SK-N-SH treated with all-trans-retinoic acid at 6 μM for 48 hours (cell line): ENCODE data around the gene CTNND2.

Experiments used
- ATAC-seq: fragments of 200-7000 bp; cut with Tn5 transposase; 3 replicates; pipeline ENCODE4 v1.9.1; 2020; ENCODE audit warnings: mild to moderate bottlenecking, moderate library complexity
- ARNTL ChIP-seq: fragments of 450-650 bp; formaldehyde crosslinking; IDR thresholded peaks from 2 replicates; pipeline ENCODE4 v1.5.0; 2020; ENCODE audit warnings: low read depth, mild to moderate bottlenecking, moderate library complexity, borderline replicate concordance
- BACH2 ChIP-seq: fragments of 250-450 bp; sonication (Bioruptor Pico); IDR thresholded peaks from 2 replicates; pipeline ENCODE4 v1.9.0; 2021; ENCODE audit warnings: mild to moderate bottlenecking, borderline replicate concordance
- CSRNP3 ChIP-seq: fragments of 250-450 bp; sonication (Bioruptor Pico); IDR thresholded peaks from 2 replicates; pipeline ENCODE4 v1.5.1; 2021; ENCODE audit warnings: mild to moderate bottlenecking, moderate library complexity
- ESRRG ChIP-seq: fragments of 250-450 bp; sonication (Bioruptor Pico); IDR thresholded peaks from 2 replicates; pipeline ENCODE4 v1.6.1; 2021; ENCODE audit warnings: mild to moderate bottlenecking
- ISL1 ChIP-seq: fragments of 250-450 bp; sonication (Bioruptor Pico); IDR thresholded peaks from 2 replicates; pipeline ENCODE4 v2.1.2; 2022; ENCODE audit warnings: mild to moderate bottlenecking, moderate library complexity
- OSR1 ChIP-seq: fragments of 250-450 bp; sonication (Bioruptor Pico); IDR thresholded peaks from 2 replicates; pipeline ENCODE4 v1.8.0; 2022; ENCODE audit warnings: moderate library complexity, mild to moderate bottlenecking, inconsistent platforms
- PATZ1 ChIP-seq: fragments of 250-450 bp; sonication (Bioruptor Pico); IDR thresholded peaks from 2 replicates; pipeline ENCODE4 v1.8.0; 2020; ENCODE audit warnings: mild to moderate bottlenecking, moderate library complexity, borderline replicate concordance
- POU6F1 ChIP-seq: fragments of 250-450 bp; sonication (Bioruptor Pico); IDR thresholded peaks from 2 replicates; pipeline ENCODE4 v1.8.0; 2021; ENCODE audit warnings: low read depth, mild to moderate bottlenecking, moderate library complexity, borderline replicate concordance
- PPARA ChIP-seq: fragments of 250-450 bp; sonication (Bioruptor Pico); IDR thresholded peaks from 2 replicates; pipeline ENCODE4 v1.5.0; 2020; ENCODE audit warnings: mild to moderate bottlenecking, borderline replicate concordance
- RARB ChIP-seq: fragments of 250-450 bp; sonication (Bioruptor Pico); IDR thresholded peaks from 2 replicates; pipeline ENCODE4 v1.8.0; 2021; ENCODE audit warnings: mild to moderate bottlenecking, moderate library complexity
- SNAI2 ChIP-seq: fragments of 250-450 bp; sonication (Bioruptor Pico); IDR thresholded peaks from 2 replicates; pipeline ENCODE4 v1.5.0; 2020; ENCODE audit warnings: mild to moderate bottlenecking, moderate library complexity
- TCF4 ChIP-seq: fragments of 250-450 bp; sonication (Bioruptor Pico); IDR thresholded peaks from 2 replicates; pipeline ENCODE4 v1.8.0; 2021; ENCODE audit warnings: mild to moderate bottlenecking, moderate library complexity, borderline replicate concordance
- TOX ChIP-seq: fragments of 250-450 bp; sonication (Bioruptor Pico); IDR thresholded peaks from 2 replicates; pipeline ENCODE4 v1.8.0; 2021; ENCODE audit warnings: mild to moderate bottlenecking, moderate library complexity, borderline replicate concordance
- TSHZ2 ChIP-seq: fragments of 250-450 bp; sonication (Bioruptor Pico); IDR thresholded peaks from 2 replicates; pipeline ENCODE4 v1.5.0; 2020; ENCODE audit warnings: mild to moderate bottlenecking, moderate library complexity
- ZC3H10 ChIP-seq: fragments of 250-450 bp; sonication (Bioruptor Pico); IDR thresholded peaks from 2 replicates; pipeline ENCODE4 v1.5.1; 2021; ENCODE audit warnings: mild to moderate bottlenecking, moderate library complexity
- ZFP3 ChIP-seq: fragments of 250-450 bp; sonication (Bioruptor Pico); IDR thresholded peaks from 2 replicates; pipeline ENCODE4 v1.5.0; 2020; ENCODE audit warnings: mild to moderate bottlenecking, moderate library complexity
- ZFP30 ChIP-seq: fragments of 450-650 bp; formaldehyde crosslinking; IDR thresholded peaks from 2 replicates; pipeline ENCODE4 v1.5.0; 2022; ENCODE audit warnings: mild to moderate bottlenecking, moderate library complexity
- ZNF565 ChIP-seq: fragments of 450-650 bp; formaldehyde crosslinking; conservative IDR thresholded peaks from 2 replicates; pipeline ENCODE4 v1.5.0; 2020; ENCODE audit warnings: low read depth, mild to moderate bottlenecking, moderate library complexity
- ZNF8 ChIP-seq: fragments of 450-650 bp; formaldehyde crosslinking; IDR thresholded peaks from 2 replicates; pipeline ENCODE4 v1.5.0; 2020; ENCODE audit warnings: mild to moderate bottlenecking, moderate library complexity

The CTNND2 gene

GRCh38 chr5:11511878-11512277 lies 392.4 kb downstream of the CTNND2 start:
- ATAC-seq = no peak
- TF ChIP-seq BACH2 = no peak
- TF ChIP-seq ARNTL (CRISPR knock-in tag) = no peak
- TF ChIP-seq SNAI2 (CRISPR knock-in tag) = no peak
- no peak for TF ChIP-seq ZFP30 (CRISPR knock-in tag)
- TF ChIP-seq ZNF8 (CRISPR knock-in tag) = no peak
- no peak for TF ChIP-seq RARB (CRISPR knock-in tag)
- TF ChIP-seq TCF4 (CRISPR knock-in tag) = no peak
- no peak for TF ChIP-seq ESRRG (CRISPR knock-in tag)
- no peak for TF ChIP-seq ISL1
- TF ChIP-seq TOX (CRISPR knock-in tag) = no peak
- no peak for TF ChIP-seq OSR1
- TF ChIP-seq TSHZ2 (CRISPR knock-in tag) = no peak
- no peak for TF ChIP-seq CSRNP3 (CRISPR knock-in tag)
- no peak for TF ChIP-seq PATZ1 (CRISPR knock-in tag)
- no peak for TF ChIP-seq ZFP3 (CRISPR knock-in tag)

- ATAC-seq = no peak
- no peak for TF ChIP-seq TSHZ2 (CRISPR knock-in tag)
- no peak for TF ChIP-seq PPARA
- TF ChIP-seq, all 23 proteins: peak for 0
Observed at GRCh38 chr5:11510889-11511288, 393.4 kb downstream of the CTNND2 start.

GRCh38 chr5:11509793-11510192 lies 394.5 kb downstream of the CTNND2 start:
- ATAC-seq = no peak
- no peak for TF ChIP-seq ISL1
- TF ChIP-seq TSHZ2 (CRISPR knock-in tag) = no peak
- no peak for TF ChIP-seq SNAI2 (CRISPR knock-in tag)
- no peak for TF ChIP-seq POU6F1 (CRISPR knock-in tag)
- TF ChIP-seq TOX (CRISPR knock-in tag) = no peak
- no peak for TF ChIP-seq CSRNP3 (CRISPR knock-in tag)
- no peak for TF ChIP-seq ARNTL (CRISPR knock-in tag)
- TF ChIP-seq ZFP3 (CRISPR knock-in tag) = no peak
- TF ChIP-seq RARB (CRISPR knock-in tag) = no peak
- no peak for TF ChIP-seq ZNF8 (CRISPR knock-in tag)
- TF ChIP-seq ZC3H10 = no peak
- no peak for TF ChIP-seq BACH2
- TF ChIP-seq TCF4 (CRISPR knock-in tag) = no peak
- TF ChIP-seq ZFP30 (CRISPR knock-in tag) = no peak
- no peak for TF ChIP-seq PPARA
- no peak for TF ChIP-seq ESRRG (CRISPR knock-in tag)
- no peak for TF ChIP-seq ZNF565 (CRISPR knock-in tag)
